CD4-positive, alpha-beta T cell treated with Interferon alpha-2 for 1 hour (primary cell): Measurements from ENCODE around the gene NOXO1.
"Not testable (repeated sequence)": the region's sequence is repeated elsewhere in the genome, so short reads cannot be mapped to it uniquely, and the experiment has no call there.

Experiments used
- DNase-seq, 2 donors: peaks; one replicate each; pipeline ENCODE4 v3.0.0-alpha.2; 2020 to 2022

NOXO1 gene

GRCh38 chr16:1978476-1979120 is 2.7 kb downstream of the NOXO1 start:
- no peak for DNase-seq

GRCh38 chr16:1977875-1978268 is 3.4 kb downstream of the NOXO1 start:
- DNase-seq: no peak

GRCh38 chr16:1976951-1977874 is 4.1 kb downstream of the NOXO1 start:
- DNase-seq: no peak

GRCh38 chr16:1976216-1976520 is 5.1 kb downstream of the NOXO1 start:
- DNase-seq: no peak

GRCh38 chr16:1975432-1976215 is 5.6 kb downstream of the NOXO1 start:
- no peak for DNase-seq

- DNase-seq: no peak
Measured at GRCh38 chr16:1974157-1975070, 6.9 kb downstream of the NOXO1 start.

- no peak for DNase-seq
Measured at GRCh38 chr16:1973461-1974156, 7.7 kb downstream of the NOXO1 start.

- no peak for DNase-seq
Measured at GRCh38 chr16:1972490-1972877, 8.8 kb downstream of the NOXO1 start.

- DNase-seq: peak; percentile 95 to 98
Measured at GRCh38 chr16:1971796-1972489, 9.3 kb downstream of the NOXO1 start, which contains the start of gene TBL3. TSS of gene TBL3 (plus strand) at chr16:1972053. CDS start at chr16:1972165, 112 bp downstream.

- DNase-seq: no peak
Measured at GRCh38 chr16:1968146-1968953, 12.9 kb downstream of the NOXO1 start.

- DNase-seq: no peak
Measured at GRCh38 chr16:1966460-1966859, 14.8 kb downstream of the NOXO1 start, which contains the start of gene RNF151. TSS of gene RNF151 (plus strand) at chr16:1966856. CDS start at chr16:1966882, 26 bp downstream.

- DNase-seq: peak in 1 of 2 donors; percentile 38
Measured at GRCh38 chr16:1965396-1966001, 15.8 kb downstream of the NOXO1 start.

GRCh38 chr16:1964506-1965395 is 16.5 kb downstream of the NOXO1 start, which contains the start of gene RPS2:
TSS of gene RPS2 (minus strand) at chr16:1964826. CDS start at chr16:1964625, 201 bp downstream.
- DNase-seq: peak; percentile 99 to 100

GRCh38 chr16:1963806-1964505 is 17.3 kb downstream of the NOXO1 start:
- DNase-seq: peak; percentile 29 to 62

- not testable (repeated sequence) for DNase-seq
Measured at GRCh38 chr16:1962161-1963153, 18.8 kb downstream of the NOXO1 start.

GRCh38 chr16:1961651-1962067 is 19.6 kb downstream of the NOXO1 start:
- no peak for DNase-seq
